Activated CD4-positive, alpha-beta T cell treated with anti-CD3 and anti-CD28 coated beads for 24 hours (primary cell): Measurements from ENCODE around the gene FGD5.
"Not testable (repeated sequence)": the region's sequence is repeated elsewhere in the genome, so short reads cannot be mapped to it uniquely, and the experiment has no call there.

Experiments used
- DNase-seq, 2 donors: peaks; one replicate each; pipeline ENCODE4 v3.0.0-alpha.2; 2020; ENCODE audit warnings: low read depth in 2 of 2

The FGD5 gene

GRCh38 chr3:14877469-14877868 lies 58.7 kb downstream of the FGD5 start:
- DNase-seq: no peak

- no peak for DNase-seq
Measured at GRCh38 chr3:14879211-14879874, 60.6 kb downstream of the FGD5 start.

GRCh38 chr3:14880447-14881106 lies 61.8 kb downstream of the FGD5 start:
- DNase-seq: no peak

- no peak for DNase-seq
Measured at GRCh38 chr3:14883226-14883625, 64.5 kb downstream of the FGD5 start.

GRCh38 chr3:14884665-14885064 lies 65.9 kb downstream of the FGD5 start:
- no peak for DNase-seq

GRCh38 chr3:14885307-14885706 lies 66.5 kb downstream of the FGD5 start:
- DNase-seq: no peak

- no peak for DNase-seq
Measured at GRCh38 chr3:14886101-14886500, 67.3 kb downstream of the FGD5 start.

- DNase-seq: no peak
Measured at GRCh38 chr3:14889205-14889604, 70.4 kb downstream of the FGD5 start.

- no peak for DNase-seq
Measured at GRCh38 chr3:14889943-14890342, 71.2 kb downstream of the FGD5 start.

GRCh38 chr3:14890476-14890875 lies 71.7 kb downstream of the FGD5 start:
- DNase-seq: no peak

GRCh38 chr3:14891135-14892132 lies 72.7 kb downstream of the FGD5 start:
- no peak for DNase-seq

- no peak for DNase-seq
Measured at GRCh38 chr3:14892226-14892625, 73.5 kb downstream of the FGD5 start.

- no peak for DNase-seq
Measured at GRCh38 chr3:14894085-14894484, 75.3 kb downstream of the FGD5 start.

GRCh38 chr3:14897266-14897665 lies 78.5 kb downstream of the FGD5 start:
- DNase-seq: no peak

- no peak for DNase-seq
Measured at GRCh38 chr3:14898929-14899328, 80.2 kb downstream of the FGD5 start.

- DNase-seq: no peak
Measured at GRCh38 chr3:14899993-14900618, 81.3 kb downstream of the FGD5 start.

- DNase-seq: no peak
Measured at GRCh38 chr3:14900881-14901873, 82.4 kb downstream of the FGD5 start.

- DNase-seq: no peak
Measured at GRCh38 chr3:14902719-14903118, 84.0 kb downstream of the FGD5 start.

- DNase-seq: not testable (repeated sequence)
Measured at GRCh38 chr3:14903501-14903900, 84.7 kb downstream of the FGD5 start.

GRCh38 chr3:14905055-14905657 lies 86.4 kb downstream of the FGD5 start:
- DNase-seq: no peak
